ENCODE results near the gene ZMIZ1. TPM values are rescaled to one million over a fixed set of nuclear protein-coding genes. Genes with fewer than 3 reads are reported as not detected.
A peak's percentile ranks its signal among the peaks of the same experiment; 100 is the strongest.

The ZMIZ1 gene
- total RNA-seq, 4 donors from 2014 or later: 58.1 to 87.4 (median 74.2) TPM

- peak; percentile 51 to 92 for DNase-seq (ENCODE audit: low spot score in 2 of 2)
- WGBS, 2 donors: 31 to 62% methylated on average over 4 to 14 of the region's 14 CpGs
- no peak for TF ChIP-seq POLR2A (IDR thresholded peaks at IDR 0.05)
- no peak for TF ChIP-seq CTCF (IDR thresholded peaks at IDR 0.05)
- H3K4me3 ChIP-seq (ENCODE audit: low read depth, poor library complexity, severe bottlenecking): no peak overlapping the region
- intact Hi-C loops (cut with DNase I; ENCODE audit: low total_unique reads): no loop called here
Measured at GRCh38 chr10:79246209-79246581, 177.4 kb downstream of the ZMIZ1 start.

- no peak overlapping the region for H3K4me3 ChIP-seq (ENCODE audit: low read depth, poor library complexity, severe bottlenecking)
- peak; percentile 84 to 96 for DNase-seq (ENCODE audit: low spot score in 2 of 2)
- no peak for TF ChIP-seq POLR2A (IDR thresholded peaks at IDR 0.05)
- TF ChIP-seq CTCF (IDR thresholded peaks at IDR 0.05): no peak
- WGBS, 2 donors: 59 to 61% methylated on average over 14 of the region's 14 CpGs
- intact Hi-C loops (cut with DNase I; ENCODE audit: low total_unique reads): no loop called here
Measured at GRCh38 chr10:79246606-79247275, 178.0 kb downstream of the ZMIZ1 start.

- 86 to 94% methylated on average over 5 of the region's 6 CpGs for WGBS, 2 donors
- intact Hi-C loops (cut with DNase I; ENCODE audit: low total_unique reads): no loop called here
- H3K4me3 ChIP-seq (ENCODE audit: low read depth, poor library complexity, severe bottlenecking): no peak overlapping the region
- TF ChIP-seq POLR2A (IDR thresholded peaks at IDR 0.05) (no peak), CTCF (IDR thresholded peaks at IDR 0.05) (no peak)
- DNase-seq (ENCODE audit: low spot score in 2 of 2): no peak
Measured at GRCh38 chr10:79247373-79248137, 178.8 kb downstream of the ZMIZ1 start.

GRCh38 chr10:79248341-79249185 lies 179.8 kb downstream of the ZMIZ1 start:
- 53 to 62% methylated on average over 10 to 12 of the region's 12 CpGs for WGBS, 2 donors
- no peak overlapping the region for H3K4me3 ChIP-seq (ENCODE audit: low read depth, poor library complexity, severe bottlenecking)
- no peak for TF ChIP-seq CTCF (IDR thresholded peaks at IDR 0.05)
- TF ChIP-seq POLR2A (IDR thresholded peaks at IDR 0.05): no peak
- peak; percentile 61 to 91 for DNase-seq (ENCODE audit: low spot score in 2 of 2)
- intact Hi-C loops (cut with DNase I; ENCODE audit: low total_unique reads): no loop called here

- DNase-seq (ENCODE audit: low spot score in 2 of 2): no peak
- no peak overlapping the region for H3K4me3 ChIP-seq (ENCODE audit: low read depth, poor library complexity, severe bottlenecking)
- TF ChIP-seq CTCF (IDR thresholded peaks at IDR 0.05): no peak
- no peak for TF ChIP-seq POLR2A (IDR thresholded peaks at IDR 0.05)
- intact Hi-C loops (cut with DNase I; ENCODE audit: low total_unique reads): no loop called here
- 89% methylated on average over 19 to 20 of the region's 20 CpGs for WGBS, 2 donors
Measured at GRCh38 chr10:79249186-79250121, 180.7 kb downstream of the ZMIZ1 start.

All from lower leg skin (tissue), 4 donors.